ENCODE results near the gene LRRFIP2. TPM values are rescaled to one million over a fixed set of nuclear protein-coding genes. Genes with fewer than 3 reads are reported as not detected.

Gene LRRFIP2
- total and polyA plus RNA-seq, 4 donors = 44.5 to 96.9 (median 57.0) TPM

- WGBS, 2 donors = 67 to 70% methylated on average over 1 of the region's 1 CpG
- no peaks in the 10 kb centered on the region for H3K4me1 ChIP-seq (ENCODE audit: control insufficient read depth in 1 of 2, insufficient read depth in 2 of 2, low read length in 2 of 2)
- no peaks in the 10 kb centered on the region for H3K9me3 ChIP-seq (ENCODE audit: control insufficient read depth, low read length)
- H3K36me3 ChIP-seq (ENCODE audit: control insufficient read depth in 1 of 2, insufficient read depth in 2 of 2, low read length in 1 of 2) = no peaks in the 10 kb centered on the region
- H3K4me3 ChIP-seq (ENCODE audit: low read length in 2 of 2) = no peak overlapping the region
- peak overlapping the region in 1 of 2 donors; percentile 15 for H3K27ac ChIP-seq (ENCODE audit: low read depth in 1 of 2, low read length in 2 of 2)
- intact Hi-C loops (cut with DNase I) = loop anchor here in 1 of 2 donors (5.0 kb wide), 1 partner anchor 36 kb away; no protein-coding TSS in a partner anchor
- DNase-seq = no peak
- no peak for ATAC-seq (ENCODE audit: low FRiP score)
- H3K27me3 ChIP-seq (ENCODE audit: control insufficient read depth in 1 of 2, insufficient read depth in 2 of 2, low read length in 1 of 2) = no peaks in the 10 kb centered on the region
Measured at GRCh38 chr3:37075955-37076354, 98.4 kb downstream of the LRRFIP2 start.

DNA sequence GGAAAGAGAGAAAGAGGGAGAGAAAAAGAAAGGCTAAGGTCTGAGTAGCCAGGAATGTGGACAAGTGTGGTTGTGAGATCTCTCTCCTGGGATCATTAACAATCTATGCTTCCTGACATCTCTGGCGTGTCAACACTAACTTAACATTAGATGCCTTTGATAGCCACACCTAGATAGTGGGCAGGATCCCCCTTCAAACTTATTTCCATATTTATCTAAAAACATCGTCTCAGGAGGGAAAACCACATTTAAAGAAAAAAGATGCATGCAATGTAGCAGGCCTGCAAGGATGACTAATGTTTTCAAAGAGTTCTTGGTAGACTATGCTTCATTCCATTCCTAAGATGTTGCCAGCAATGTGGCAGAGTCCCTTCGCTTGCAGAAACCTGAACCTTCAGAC, 100.2 kb downstream of the LRRFIP2 start:
- Histone ChIP-seq H3K27ac (ENCODE audit: low read depth in 1 of 2, low read length in 2 of 2) (peak overlapping the region in 1 of 2 donors; percentile 10), H3K36me3 (ENCODE audit: control insufficient read depth in 1 of 2, insufficient read depth in 2 of 2, low read length in 1 of 2) (no peaks in the 10 kb centered on the region), H3K4me1 (ENCODE audit: control insufficient read depth in 1 of 2, insufficient read depth in 2 of 2, low read length in 2 of 2) (no peaks in the 10 kb centered on the region), H3K9me3 (ENCODE audit: control insufficient read depth, low read length) (no peaks in the 10 kb centered on the region), H3K27me3 (ENCODE audit: control insufficient read depth in 1 of 2, insufficient read depth in 2 of 2, low read length in 1 of 2) (no peaks in the 10 kb centered on the region), H3K4me3 (ENCODE audit: low read length in 2 of 2) (no peak overlapping the region)
- DNase-seq (no peak), ATAC-seq (ENCODE audit: low FRiP score) (no peak)
- 2 to 7% methylated on average over 3 of the region's 3 CpGs for WGBS, 2 donors
- intact Hi-C loops (cut with DNase I) = no loop called here

- H3K27ac ChIP-seq (ENCODE audit: low read depth in 1 of 2, low read length in 2 of 2) = peak overlapping the region; percentile 64 to 98
- ATAC-seq (ENCODE audit: low FRiP score) (no peak), DNase-seq (no peak)
- no peaks in the 10 kb centered on the region for H3K9me3 ChIP-seq (ENCODE audit: control insufficient read depth, low read length)
- no peak overlapping the region for H3K4me3 ChIP-seq (ENCODE audit: low read length in 2 of 2)
- no peaks in the 10 kb centered on the region for H3K36me3 ChIP-seq (ENCODE audit: control insufficient read depth in 1 of 2, insufficient read depth in 2 of 2, low read length in 1 of 2)
- H3K27me3 ChIP-seq (ENCODE audit: control insufficient read depth in 1 of 2, insufficient read depth in 2 of 2, low read length in 1 of 2) = no peaks in the 10 kb centered on the region
- H3K4me1 ChIP-seq (ENCODE audit: control insufficient read depth in 1 of 2, insufficient read depth in 2 of 2, low read length in 2 of 2) = no peaks in the 10 kb centered on the region
- intact Hi-C loops (cut with DNase I) = no loop called here
- WGBS, 2 donors = 0 to 3% methylated on average over 2 of the region's 2 CpGs
Measured at GRCh38 chr3:37072892-37073291, 101.5 kb downstream of the LRRFIP2 start.

GRCh38 chr3:37071921-37072320, 102.5 kb downstream of the LRRFIP2 start:
- Histone ChIP-seq H3K36me3 (ENCODE audit: control insufficient read depth in 1 of 2, insufficient read depth in 2 of 2, low read length in 1 of 2) (no peaks in the 10 kb centered on the region), H3K9me3 (ENCODE audit: control insufficient read depth, low read length) (no peaks in the 10 kb centered on the region), H3K4me1 (ENCODE audit: control insufficient read depth in 1 of 2, insufficient read depth in 2 of 2, low read length in 2 of 2) (peaks cover 0 to under 1% of the 10 kb centered on the region in 2 donors), H3K4me3 (ENCODE audit: low read length in 2 of 2) (no peak overlapping the region), H3K27ac (ENCODE audit: low read depth in 1 of 2, low read length in 2 of 2) (peak overlapping the region; percentile 48 to 63), H3K27me3 (ENCODE audit: control insufficient read depth in 1 of 2, insufficient read depth in 2 of 2, low read length in 1 of 2) (no peaks in the 10 kb centered on the region)
- no peak for ATAC-seq (ENCODE audit: low FRiP score)
- intact Hi-C loops (cut with DNase I) = no loop called here
- 61 to 64% methylated on average over 3 of the region's 3 CpGs for WGBS, 2 donors
- DNase-seq = no peak

GRCh38 chr3:37068031-37068430, 106.4 kb downstream of the LRRFIP2 start:
- H3K4me1 ChIP-seq (ENCODE audit: control insufficient read depth in 1 of 2, insufficient read depth in 2 of 2, low read length in 2 of 2) = peaks cover 2% of the 10 kb centered on the region in 2 donors
- ATAC-seq (ENCODE audit: low FRiP score) (no peak), DNase-seq (no peak)
- H3K9me3 ChIP-seq (ENCODE audit: control insufficient read depth, low read length) = no peaks in the 10 kb centered on the region
- 90 to 94% methylated on average over 1 of the region's 1 CpG for WGBS, 2 donors
- peaks cover 0 to 2% of the 10 kb centered on the region in 2 donors for H3K36me3 ChIP-seq (ENCODE audit: control insufficient read depth in 1 of 2, insufficient read depth in 2 of 2, low read length in 1 of 2)
- H3K4me3 ChIP-seq (ENCODE audit: low read length in 2 of 2) = no peak overlapping the region
- intact Hi-C loops (cut with DNase I) = no loop called here
- H3K27me3 ChIP-seq (ENCODE audit: control insufficient read depth in 1 of 2, insufficient read depth in 2 of 2, low read length in 1 of 2) = no peaks in the 10 kb centered on the region
- no peak overlapping the region for H3K27ac ChIP-seq (ENCODE audit: low read depth in 1 of 2, low read length in 2 of 2)

DNA sequence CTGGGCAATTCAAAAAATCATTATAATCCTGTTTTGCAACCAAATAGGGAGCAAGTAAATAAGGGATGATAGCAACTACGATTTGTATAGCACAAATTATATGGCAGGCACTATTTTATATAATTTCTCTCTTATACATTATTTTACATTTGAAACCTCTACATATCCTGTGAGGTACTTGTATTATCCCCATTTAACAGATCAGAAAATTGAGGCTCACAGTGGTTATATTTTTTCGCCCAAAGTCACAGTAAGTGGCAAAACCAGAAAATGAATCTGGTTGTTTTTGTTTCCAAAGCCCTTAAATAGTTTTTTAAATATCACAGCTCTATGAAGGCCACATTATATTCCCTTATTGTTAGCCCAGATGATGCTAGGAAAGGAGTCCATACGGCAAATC, 106.8 kb downstream of the LRRFIP2 start:
- peaks cover 2 to 4% of the 10 kb centered on the region in 2 donors for H3K4me1 ChIP-seq (ENCODE audit: control insufficient read depth in 1 of 2, insufficient read depth in 2 of 2, low read length in 2 of 2)
- intact Hi-C loops (cut with DNase I) = no loop called here
- peaks cover 0 to 6% of the 10 kb centered on the region in 2 donors for H3K36me3 ChIP-seq (ENCODE audit: control insufficient read depth in 1 of 2, insufficient read depth in 2 of 2, low read length in 1 of 2)
- no peaks in the 10 kb centered on the region for H3K27me3 ChIP-seq (ENCODE audit: control insufficient read depth in 1 of 2, insufficient read depth in 2 of 2, low read length in 1 of 2)
- ATAC-seq (ENCODE audit: low FRiP score) = no peak
- H3K4me3 ChIP-seq (ENCODE audit: low read length in 2 of 2) = no peak overlapping the region
- WGBS, 2 donors = 93 to 98% methylated on average over 3 of the region's 3 CpGs
- no peak overlapping the region for H3K27ac ChIP-seq (ENCODE audit: low read depth in 1 of 2, low read length in 2 of 2)
- no peaks in the 10 kb centered on the region for H3K9me3 ChIP-seq (ENCODE audit: control insufficient read depth, low read length)
- no peak for DNase-seq

DNA sequence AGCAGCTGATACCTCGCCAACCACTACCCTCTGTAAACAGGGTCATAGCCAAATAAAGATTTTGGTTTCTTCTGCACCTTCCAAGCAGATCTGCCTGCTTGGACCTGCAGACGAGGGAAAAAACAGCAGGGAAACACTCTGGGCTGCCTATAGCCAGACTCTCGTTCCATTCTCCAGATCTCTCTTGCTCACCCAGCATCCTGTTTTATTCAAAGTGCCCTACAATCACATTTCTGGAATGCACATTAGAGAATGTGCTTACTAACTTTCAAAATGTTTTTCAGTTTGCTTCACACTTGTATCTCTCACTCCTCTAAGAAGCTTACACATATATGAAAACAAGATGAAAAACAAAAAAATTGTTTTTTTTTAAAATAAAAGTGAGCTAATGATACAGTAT, 109.6 kb downstream of the LRRFIP2 start:
- ATAC-seq (ENCODE audit: low FRiP score) = no peak
- 6 to 16% methylated on average over 3 of the region's 3 CpGs for WGBS, 2 donors
- Histone ChIP-seq H3K27me3 (ENCODE audit: control insufficient read depth in 1 of 2, insufficient read depth in 2 of 2, low read length in 1 of 2) (no peaks in the 10 kb centered on the region), H3K27ac (ENCODE audit: low read depth in 1 of 2, low read length in 2 of 2) (no peak overlapping the region), H3K4me1 (ENCODE audit: control insufficient read depth in 1 of 2, insufficient read depth in 2 of 2, low read length in 2 of 2) (peaks cover 2 to 4% of the 10 kb centered on the region in 2 donors), H3K9me3 (ENCODE audit: control insufficient read depth, low read length) (no peaks in the 10 kb centered on the region), H3K4me3 (ENCODE audit: low read length in 2 of 2) (no peak overlapping the region), H3K36me3 (ENCODE audit: control insufficient read depth in 1 of 2, insufficient read depth in 2 of 2, low read length in 1 of 2) (peaks cover 0 to 8% of the 10 kb centered on the region in 2 donors)
- intact Hi-C loops (cut with DNase I) = no loop called here
- DNase-seq = no peak

DNA sequence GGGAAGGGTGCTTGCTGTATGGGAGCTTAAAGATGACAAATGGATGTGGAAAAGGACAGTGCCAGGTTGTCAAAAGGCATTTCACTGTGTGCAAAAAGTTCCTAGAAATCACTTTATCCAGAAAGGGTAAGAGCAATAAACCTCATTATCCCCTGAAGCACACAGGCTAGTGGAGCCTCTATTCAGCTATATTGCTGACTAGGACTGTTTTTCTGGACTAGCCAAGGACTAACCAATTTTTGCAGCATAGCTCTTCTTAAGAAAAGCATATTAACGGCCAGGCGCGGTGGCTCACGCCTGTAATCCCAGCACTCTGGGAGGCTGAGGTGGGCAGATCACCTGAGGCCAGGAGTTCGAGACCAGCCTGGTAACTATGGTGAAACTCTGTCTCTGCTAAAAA, 116.3 kb downstream of the LRRFIP2 start:
- intact Hi-C loops (cut with DNase I) = no loop called here

DNA sequence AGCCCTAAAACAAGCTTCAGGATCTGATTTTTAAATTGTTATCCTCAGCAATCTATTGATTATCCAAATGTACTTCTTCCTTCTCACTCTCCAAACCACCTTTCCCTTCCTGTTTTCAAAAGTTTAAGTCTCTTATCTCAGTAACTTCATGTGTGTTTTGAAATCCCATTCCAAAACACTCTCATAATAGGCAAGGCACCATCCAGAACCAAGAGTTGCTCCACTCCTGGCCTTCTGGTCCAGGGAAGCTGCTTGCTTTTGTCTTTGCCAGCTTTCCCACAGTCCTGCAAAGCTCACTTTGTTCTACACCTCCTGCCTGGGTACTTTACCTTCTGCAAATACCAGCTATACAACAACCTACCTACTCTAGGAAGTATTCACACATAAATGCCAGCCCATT, 117.6 kb downstream of the LRRFIP2 start:
- Histone ChIP-seq H3K27ac (ENCODE audit: low read depth in 1 of 2, low read length in 2 of 2) (peak overlapping the region; percentile 51 to 82), H3K4me3 (ENCODE audit: low read length in 2 of 2) (no peak overlapping the region), H3K27me3 (ENCODE audit: control insufficient read depth in 1 of 2, insufficient read depth in 2 of 2, low read length in 1 of 2) (no peaks in the 10 kb centered on the region), H3K4me1 (ENCODE audit: control insufficient read depth in 1 of 2, insufficient read depth in 2 of 2, low read length in 2 of 2) (peaks cover 0 to 2% of the 10 kb centered on the region in 2 donors), H3K9me3 (ENCODE audit: control insufficient read depth, low read length) (no peaks in the 10 kb centered on the region), H3K36me3 (ENCODE audit: control insufficient read depth in 1 of 2, insufficient read depth in 2 of 2, low read length in 1 of 2) (peaks cover 0 to 4% of the 10 kb centered on the region in 2 donors)
- ATAC-seq (ENCODE audit: low FRiP score) = no peak
- intact Hi-C loops (cut with DNase I) = no loop called here
- no peak for DNase-seq

More for the DNA sequence above, 116.3 kb downstream of the LRRFIP2 start:
- H3K27ac ChIP-seq (ENCODE audit: low read depth in 1 of 2, low read length in 2 of 2) = no peak overlapping the region
- 94 to 96% methylated on average over 5 of the region's 5 CpGs for WGBS, 2 donors
- peaks cover 0 to 11% of the 10 kb centered on the region in 2 donors for H3K36me3 ChIP-seq (ENCODE audit: control insufficient read depth in 1 of 2, insufficient read depth in 2 of 2, low read length in 1 of 2)
- no peak for ATAC-seq (ENCODE audit: low FRiP score)
- H3K27me3 ChIP-seq (ENCODE audit: control insufficient read depth in 1 of 2, insufficient read depth in 2 of 2, low read length in 1 of 2) = no peaks in the 10 kb centered on the region
- H3K4me1 ChIP-seq (ENCODE audit: control insufficient read depth in 1 of 2, insufficient read depth in 2 of 2, low read length in 2 of 2) = peaks cover 2% of the 10 kb centered on the region in 2 donors
- no peak for DNase-seq
- H3K9me3 ChIP-seq (ENCODE audit: control insufficient read depth, low read length) = no peaks in the 10 kb centered on the region
- no peak overlapping the region for H3K4me3 ChIP-seq (ENCODE audit: low read length in 2 of 2)
